Measurements from ENCODE around the gene SRRM5.
"Not testable (repeated sequence)": the region's sequence is repeated elsewhere in the genome, so short reads cannot be mapped to it uniquely, and the experiment has no call there.

Gene SRRM5

DNA sequence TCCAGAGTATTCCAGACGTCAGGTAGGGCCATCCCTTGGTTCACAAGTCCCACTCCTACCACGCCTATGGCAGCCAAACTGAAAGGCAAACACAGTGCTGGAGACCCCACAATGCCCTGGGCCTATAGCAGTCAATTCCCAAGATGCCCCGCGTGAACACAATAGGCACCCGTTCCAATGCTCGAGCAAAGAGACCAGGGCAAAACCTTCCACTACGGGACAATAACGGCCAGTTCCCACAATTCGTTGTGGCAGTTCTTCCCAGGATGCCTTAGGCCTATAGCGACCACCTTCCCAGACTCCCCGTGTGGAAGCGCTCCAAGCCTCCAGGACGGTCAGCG lies 7.0 kb downstream of the SRRM5 start:
- DNase-seq (ENCODE audit: low spot score), result peak; percentile 49

DNA sequence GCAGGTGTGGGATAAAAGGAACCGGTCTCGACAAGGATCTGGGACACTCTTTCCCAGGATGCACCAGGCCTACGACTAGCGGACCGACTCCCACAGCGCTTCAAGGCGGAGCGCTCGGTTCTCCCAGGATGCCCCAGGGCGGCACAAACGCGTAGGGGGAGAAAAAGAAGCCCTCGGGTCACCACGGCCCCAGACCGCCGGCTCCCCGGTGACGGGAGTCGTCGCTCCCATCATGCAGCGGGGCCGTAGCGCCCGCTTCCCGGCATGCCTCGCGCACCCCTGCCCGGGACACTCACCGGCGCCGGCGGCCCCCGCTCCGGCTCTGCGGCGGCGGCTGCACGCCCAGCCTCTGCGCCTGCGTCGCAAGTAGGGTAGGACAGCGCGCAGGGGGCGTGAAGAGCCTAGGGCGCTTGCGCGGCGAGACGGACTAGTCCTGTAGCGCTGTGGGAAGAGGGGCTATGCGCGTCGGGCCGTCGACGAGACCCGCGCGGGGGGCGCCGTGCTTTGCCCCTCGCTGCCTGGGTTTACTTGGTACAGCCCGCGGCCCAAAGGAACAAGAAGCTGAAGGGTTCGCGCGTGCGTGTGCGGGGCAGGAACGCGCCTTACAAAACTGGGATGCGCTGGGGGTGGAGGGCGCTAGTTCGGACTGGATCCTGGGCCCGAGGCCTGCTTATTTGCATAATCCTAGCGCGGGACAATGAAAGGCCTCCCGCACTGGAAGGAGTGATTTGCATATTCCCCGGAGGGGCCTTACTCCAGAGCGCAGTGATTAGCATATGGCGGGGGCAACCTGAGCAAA lies 7.6 kb downstream of the SRRM5 start, which contains the start of gene ZNF428:
ZNF428 (minus strand) TSS at position 368 of the 799 bp plus-strand sequence. CDS start 5,325 bp downstream, outside the sequence.
- DNase-seq (ENCODE audit: low spot score), result peak; percentile 89

DNA sequence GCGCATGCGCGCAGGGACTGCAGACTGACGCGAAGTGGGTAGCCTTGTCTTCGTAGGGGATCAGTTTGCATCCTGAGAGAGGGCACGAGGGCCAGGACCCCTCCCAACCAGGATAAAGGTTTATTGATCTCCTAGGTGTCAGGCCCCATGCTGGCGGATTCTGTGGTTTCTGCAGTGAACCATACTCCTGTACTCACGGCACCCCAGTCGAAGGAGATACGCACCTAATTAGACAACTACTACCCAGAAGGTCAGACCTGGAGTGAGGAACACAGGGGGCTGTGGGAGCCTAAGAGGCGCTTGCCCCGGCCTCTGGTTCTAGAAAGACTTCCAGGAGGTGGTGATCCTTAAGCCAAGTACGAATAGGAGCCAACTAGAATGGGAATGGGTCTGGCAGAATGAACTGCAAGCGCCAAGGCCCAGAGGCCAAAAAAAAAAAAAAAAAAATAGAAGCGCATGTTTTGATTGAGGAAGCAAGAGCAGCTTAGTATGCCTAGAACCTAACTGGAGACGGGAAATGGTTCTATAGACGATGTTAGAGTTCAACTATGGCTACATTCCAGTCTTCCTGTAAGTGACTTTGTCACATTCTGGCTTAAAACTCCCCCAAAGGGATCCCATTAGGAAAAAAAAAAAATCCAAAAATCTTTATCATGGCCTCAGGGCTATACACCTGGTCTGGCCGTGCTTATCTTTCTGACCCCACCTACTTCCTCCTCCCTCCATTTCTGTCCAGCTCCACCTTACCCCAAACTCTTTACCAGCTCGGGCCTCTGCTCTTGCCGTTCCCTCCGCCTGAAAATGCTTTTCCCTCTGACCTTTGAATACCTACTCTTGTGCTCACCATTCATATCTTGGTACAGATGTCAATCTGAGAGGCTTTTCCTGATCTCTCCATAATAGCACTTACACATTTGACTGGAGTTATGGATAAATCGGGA lies 8.4 kb downstream of the SRRM5 start:
- DNase-seq (ENCODE audit: low spot score), result no peak

- DNase-seq (ENCODE audit: low spot score), result no peak
Measured at GRCh38 chr19:43622070-43622469, 10.2 kb downstream of the SRRM5 start.

DNA sequence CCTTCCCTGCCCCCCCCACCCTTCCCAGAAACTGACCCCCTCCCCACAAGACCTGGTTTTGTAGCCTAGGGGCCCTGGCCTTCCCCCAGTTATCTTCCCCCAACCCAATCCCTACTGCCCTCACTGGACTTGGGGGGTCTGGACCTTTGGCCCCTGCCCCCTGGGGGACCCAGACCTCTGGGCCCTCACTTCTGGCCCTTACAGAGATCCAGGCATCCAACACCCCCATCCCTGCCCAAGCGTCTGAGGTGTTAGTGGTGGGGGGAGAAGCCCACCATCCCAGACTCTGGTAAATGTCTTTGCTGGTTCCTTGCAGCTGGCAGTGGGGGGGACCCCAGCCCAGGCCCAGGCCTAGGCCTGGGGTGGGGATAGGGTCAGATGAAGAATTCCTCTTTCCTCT lies 11.1 kb downstream of the SRRM5 start:
- DNase-seq (ENCODE audit: low spot score), result no peak

DNA sequence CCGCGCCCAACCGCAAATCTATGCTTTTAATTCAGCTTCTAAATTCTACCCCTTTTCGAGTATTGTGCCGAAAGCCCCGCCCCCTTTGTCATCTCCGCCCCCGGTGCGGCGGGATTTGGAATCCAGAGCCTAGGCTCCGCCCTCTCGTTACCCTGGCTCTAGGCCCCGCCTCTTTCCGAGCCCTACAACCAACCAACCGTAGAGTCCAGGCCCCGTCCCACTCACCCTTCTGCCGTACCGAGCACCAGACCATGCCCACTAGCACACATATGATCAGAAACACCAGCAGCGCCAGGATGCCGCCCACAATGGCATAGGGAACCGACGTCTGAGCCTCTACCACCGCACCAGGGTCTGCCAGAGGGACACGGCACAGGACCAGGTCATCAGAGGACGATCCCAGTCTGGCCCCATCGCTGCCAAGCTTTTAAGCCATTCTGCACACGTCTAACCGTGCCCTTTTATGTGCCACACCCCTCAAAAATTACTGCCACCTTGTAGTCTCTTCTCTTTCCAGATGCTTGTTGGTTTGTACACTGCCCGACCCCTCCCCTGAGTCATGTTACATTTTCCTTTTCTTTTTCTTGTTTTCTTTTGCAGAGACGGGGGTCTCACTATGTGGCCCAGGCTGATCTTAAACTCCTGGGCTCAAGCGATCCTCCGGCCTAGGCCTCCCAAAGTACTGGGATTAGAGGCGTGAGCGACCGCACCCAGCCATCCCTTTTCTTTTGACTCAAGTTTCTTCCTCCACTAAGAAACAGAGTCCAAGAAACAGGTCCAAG lies 12.2 kb downstream of the SRRM5 start:
- no peak for DNase-seq (ENCODE audit: low spot score)

DNA sequence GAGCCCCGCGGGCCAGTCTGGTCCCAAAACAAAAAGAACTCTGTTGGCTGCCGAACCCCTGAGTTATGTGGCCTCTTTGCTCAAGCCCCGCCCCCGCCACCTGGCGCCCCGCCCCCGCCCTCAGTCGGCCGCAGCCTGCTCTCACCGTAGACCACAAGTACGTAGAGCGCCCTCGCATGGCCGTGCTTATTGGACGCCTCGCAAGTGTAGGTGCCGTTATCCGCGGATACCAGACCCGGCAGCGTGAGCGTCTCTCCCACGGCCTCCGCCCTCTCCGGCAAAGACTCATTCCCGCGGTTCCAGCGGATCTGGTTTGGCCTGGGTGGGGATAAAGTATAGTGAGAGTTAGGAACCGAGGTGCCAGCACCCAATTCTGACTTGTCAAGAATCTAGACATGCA lies 13.0 kb downstream of the SRRM5 start:
- DNase-seq (ENCODE audit: low spot score), result no peak

DNA sequence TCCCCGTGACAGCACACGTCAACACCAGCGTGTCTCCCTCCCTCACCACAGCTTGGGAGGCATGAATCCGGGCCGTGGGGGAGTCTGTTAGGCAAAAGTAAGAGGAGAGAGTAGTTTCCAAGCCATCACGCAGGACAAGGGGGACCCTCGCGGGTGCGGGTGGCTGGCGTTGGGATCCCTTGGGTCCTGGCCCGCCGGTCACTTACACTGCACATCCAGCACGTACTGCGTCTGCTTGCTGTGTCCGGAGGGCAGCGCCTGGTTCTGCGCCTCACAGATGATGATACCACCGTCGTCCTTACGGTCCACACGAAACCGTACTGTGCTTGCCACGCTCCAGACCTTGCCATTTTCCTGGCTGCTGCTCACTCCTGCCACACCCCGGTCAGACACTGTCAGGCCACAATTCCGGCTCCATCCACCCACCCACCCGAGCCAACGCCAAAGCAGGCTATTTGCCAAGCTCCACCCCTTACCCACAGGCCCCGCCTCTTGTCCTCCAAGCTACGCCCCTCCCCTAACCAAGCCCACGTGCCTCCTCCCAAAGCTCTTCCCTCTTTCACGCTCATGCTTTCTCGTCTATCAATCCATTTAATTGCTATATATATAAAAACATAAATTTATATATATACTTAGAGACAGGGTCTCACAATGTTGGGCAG lies 14.2 kb downstream of the SRRM5 start:
- DNase-seq (ENCODE audit: low spot score), result no peak

DNA sequence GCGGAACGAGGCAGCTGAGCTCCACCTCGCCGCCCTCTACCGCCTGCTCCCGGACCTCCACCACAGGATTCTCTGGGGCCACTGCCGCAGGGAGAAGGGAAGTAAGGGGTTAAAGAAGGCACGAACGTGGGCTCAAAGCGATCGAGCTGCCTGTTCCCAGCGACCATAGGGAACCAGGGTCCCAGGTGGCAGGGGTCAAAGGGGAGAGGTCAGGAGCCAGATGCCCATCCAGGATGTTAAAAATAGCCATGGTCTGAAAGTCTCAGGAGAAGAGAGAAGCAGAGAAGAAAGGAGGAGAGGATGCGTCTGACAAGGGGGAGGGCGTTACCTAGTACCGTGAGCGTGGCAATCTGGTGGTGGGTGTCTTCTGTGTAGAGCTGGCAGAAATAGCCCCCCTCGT lies 14.9 kb downstream of the SRRM5 start:
- DNase-seq (ENCODE audit: low spot score), result no peak

GRCh38 chr19:43628646-43629326 lies 16.9 kb downstream of the SRRM5 start:
- DNase-seq (ENCODE audit: low spot score), result no peak

DNA sequence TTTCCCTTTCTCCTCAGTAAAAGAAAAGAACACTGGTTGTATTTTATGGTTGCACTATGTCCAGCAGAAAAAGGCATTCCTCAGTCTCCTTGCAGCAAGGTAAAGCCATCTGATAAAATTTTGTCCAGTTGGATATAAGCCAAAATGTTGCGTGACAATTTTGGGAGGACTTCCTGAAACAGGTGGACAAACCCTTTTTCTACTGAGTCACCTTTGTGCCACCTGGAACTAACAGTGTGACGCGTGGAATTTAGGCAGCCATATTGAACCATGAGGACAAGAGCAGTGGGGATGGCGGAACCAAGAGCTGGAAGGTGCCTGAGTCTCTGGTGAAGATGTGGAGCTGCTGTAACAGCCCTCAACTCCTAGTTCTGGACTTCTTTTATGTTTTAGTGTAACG lies 19.6 kb downstream of the SRRM5 start:
- no peak for DNase-seq (ENCODE audit: low spot score)

GRCh38 chr19:43633520-43633919 lies 21.6 kb downstream of the SRRM5 start:
- DNase-seq (ENCODE audit: low spot score), result no peak

- DNase-seq (ENCODE audit: low spot score), result no peak
Measured at GRCh38 chr19:43634068-43634467, 22.2 kb downstream of the SRRM5 start.

- no peak for DNase-seq (ENCODE audit: low spot score)
Measured at GRCh38 chr19:43634506-43634871, 22.6 kb downstream of the SRRM5 start.

DNA sequence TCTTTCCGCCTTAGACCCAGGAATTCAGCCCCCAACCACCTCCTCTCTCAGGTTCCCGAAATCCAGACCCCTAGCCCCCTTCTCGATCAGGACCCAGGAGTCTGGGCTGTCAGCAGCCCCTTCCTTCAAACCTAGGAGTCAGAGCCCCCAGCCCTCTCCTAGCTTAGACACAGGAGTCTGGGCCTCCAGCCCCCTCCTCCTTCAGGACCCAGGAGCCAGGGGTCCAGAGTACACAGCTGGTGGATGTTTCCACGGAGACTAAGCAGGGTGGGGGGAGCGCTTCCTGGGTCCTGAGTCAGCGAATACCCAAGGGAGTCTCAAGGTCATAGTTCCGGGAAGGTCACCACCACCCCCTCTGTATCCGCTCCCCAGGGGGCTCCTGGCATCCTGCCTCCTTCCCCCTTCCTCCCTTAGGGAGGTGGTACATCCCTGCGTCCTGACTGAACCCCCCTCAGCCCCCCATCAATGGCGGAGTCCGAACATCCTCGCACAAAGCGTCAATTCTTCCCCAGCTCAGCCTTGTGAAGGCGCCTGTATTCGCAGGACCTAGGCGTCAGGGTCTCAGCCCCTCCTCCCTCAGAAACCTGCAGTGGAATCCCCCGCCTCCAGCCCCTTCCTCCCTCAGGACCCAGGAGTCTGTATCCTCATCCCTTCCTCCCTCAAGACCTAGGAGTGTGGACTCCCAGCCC lies 23.1 kb downstream of the SRRM5 start:
- no peak for DNase-seq (ENCODE audit: low spot score)

DNA sequence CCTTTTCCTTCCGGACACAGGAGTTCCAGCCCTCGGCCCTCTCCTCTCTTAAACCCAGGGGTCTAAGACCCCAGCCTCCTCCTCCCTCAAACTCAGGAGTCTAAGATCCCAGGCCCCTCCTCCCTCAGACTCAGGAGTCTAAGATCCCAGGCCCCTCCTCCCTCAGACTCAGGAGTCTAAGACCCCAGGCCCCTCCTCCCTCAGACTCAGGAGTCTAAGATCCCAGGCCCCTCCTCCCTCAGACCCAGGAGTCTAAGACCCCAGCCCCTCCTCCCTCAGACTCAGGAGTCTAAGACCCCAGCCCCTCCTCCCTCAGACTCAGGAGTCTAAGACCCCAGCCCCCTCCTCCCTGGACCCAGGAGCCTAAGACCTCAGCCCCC lies 23.7 kb downstream of the SRRM5 start:
- DNase-seq (ENCODE audit: low spot score), result not testable (repeated sequence)

DNA sequence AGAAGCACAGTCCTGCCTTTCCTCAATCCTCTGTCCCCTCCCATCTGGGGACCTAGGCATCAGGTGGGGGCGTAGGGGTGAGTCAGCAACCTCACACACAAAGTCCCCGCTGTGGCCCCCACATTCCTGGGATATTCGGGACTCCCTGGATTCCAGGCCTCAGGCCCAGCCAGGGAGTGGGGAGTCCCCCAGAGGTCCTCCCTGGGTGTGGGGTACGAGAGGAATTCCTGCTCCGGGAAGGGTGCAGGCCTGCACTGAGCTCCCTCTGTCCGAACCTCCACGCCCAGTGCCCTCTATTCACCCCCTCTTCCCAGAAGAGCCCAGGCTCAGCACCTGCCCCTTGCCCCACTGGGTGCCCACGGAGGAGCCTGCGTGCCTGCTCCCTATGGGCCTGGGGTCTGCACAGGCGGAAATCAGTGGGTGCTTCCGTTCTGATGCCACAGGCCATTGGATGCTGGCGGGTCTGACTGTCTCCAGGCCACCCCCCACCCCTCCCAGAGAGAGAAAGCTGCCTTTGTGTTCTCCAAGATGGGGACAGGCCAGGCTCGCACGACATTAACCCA lies 24.3 kb downstream of the SRRM5 start:
- no peak for DNase-seq (ENCODE audit: low spot score)

DNA sequence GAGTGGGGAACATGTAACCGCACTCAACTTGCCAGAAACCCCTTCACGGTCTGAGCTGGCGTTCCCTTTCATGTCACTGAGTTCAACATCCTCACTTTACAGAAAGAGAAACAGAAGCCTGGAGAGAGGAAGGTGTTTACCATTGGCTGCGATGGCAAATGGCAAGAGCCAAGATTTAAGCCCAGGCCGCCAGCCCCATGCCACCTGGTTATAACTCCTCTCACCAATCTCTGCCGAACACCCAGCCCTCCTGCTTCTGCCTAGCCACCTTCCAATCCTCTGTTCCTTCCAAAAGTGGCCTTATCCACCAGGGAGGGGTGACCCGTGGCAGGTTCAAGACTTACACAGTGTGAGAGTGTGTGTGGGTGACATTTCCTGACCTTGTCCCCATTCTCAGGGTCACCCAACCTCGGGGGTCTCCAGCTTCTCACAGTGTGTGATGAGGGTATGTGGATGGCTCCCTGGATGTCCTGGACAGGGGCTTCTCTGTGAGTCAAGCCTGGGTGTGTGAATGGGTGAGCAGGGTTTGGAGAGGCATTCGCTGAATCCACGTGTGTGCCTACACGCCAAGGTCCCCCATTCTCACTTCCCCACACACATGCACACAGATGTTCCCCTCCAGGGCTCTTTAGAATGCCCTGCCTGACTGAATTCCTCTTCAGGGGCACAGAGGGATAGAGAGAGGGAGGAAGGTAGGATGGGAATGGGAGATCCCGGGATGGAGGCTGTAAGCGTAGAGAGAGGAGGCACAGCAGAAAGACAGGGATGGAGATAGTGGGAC lies 26.5 kb downstream of the SRRM5 start:
- no peak for DNase-seq (ENCODE audit: low spot score)

GRCh38 chr19:43638995-43639518 lies 27.2 kb downstream of the SRRM5 start:
- no peak for DNase-seq (ENCODE audit: low spot score)
